NOMO-1 (cell line): ENCODE measurements around the gene RIPPLY2.
A peak's percentile ranks its signal among the peaks of the same experiment; 100 is the strongest.

Experiments
- DNase-seq, 2 experiments: peaks; one replicate each; lab custom pipeline; 2025; ENCODE audit not compliant: unreplicated experiment in 2 of 2; lab: John Stamatoyannopoulos, UW

Gene RIPPLY2

GRCh38 chr6:83859410-83860358 is 6.5 kb downstream of the RIPPLY2 start, which contains the start of gene CYB5R4:
Gene CYB5R4 (plus strand): TSS chr6:83859689. CDS start chr6:83859783, 94 bp downstream.
- peak; percentile 87 to 89 for DNase-seq

- DNase-seq = peak in 1 of 2 experiments; percentile 62
Observed at GRCh38 chr6:83860359-83860755, 7.2 kb downstream of the RIPPLY2 start.

DNA sequence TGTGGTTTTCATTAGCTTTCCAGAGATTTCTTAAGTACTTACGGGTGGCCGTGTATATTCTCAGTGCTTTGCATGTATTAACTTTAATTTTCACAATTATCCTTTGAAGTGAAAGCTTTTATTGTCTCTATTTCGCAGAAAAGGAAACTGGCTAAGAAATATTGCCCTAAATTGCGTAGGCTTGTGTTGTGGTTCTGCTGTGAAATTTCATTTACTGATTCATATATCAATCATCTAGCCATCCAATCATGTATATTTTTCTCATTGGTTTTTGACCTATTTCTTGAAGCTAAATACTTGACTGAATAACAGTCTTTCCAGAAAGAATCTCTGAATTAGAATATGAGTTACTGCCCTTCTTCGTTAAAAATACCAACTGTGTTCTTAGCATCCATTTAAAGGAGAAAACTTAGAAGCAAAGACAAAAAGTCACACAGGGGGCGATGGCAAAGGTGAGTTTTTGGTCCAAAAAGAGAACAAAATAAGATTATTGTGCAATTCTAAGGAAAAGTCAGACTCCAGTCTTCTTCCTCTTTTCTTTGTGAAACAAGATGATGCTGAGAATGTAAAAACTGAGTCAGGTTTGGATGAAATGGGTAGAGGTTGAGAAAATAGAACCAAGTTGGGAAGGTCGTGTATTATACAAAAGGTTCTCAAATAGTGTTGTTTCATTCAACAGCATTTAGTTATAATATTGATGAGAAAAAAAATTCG is 7.8 kb downstream of the RIPPLY2 start:
- peak in 1 of 2 experiments; percentile 49 for DNase-seq

GRCh38 chr6:83862776-83863471 is 9.8 kb downstream of the RIPPLY2 start:
- DNase-seq = no peak

GRCh38 chr6:83867043-83867442 is 13.9 kb downstream of the RIPPLY2 start:
- no peak for DNase-seq

- DNase-seq = peak; percentile 55 to 72
Observed at GRCh38 chr6:83867527-83868161, 14.5 kb downstream of the RIPPLY2 start.

DNA sequence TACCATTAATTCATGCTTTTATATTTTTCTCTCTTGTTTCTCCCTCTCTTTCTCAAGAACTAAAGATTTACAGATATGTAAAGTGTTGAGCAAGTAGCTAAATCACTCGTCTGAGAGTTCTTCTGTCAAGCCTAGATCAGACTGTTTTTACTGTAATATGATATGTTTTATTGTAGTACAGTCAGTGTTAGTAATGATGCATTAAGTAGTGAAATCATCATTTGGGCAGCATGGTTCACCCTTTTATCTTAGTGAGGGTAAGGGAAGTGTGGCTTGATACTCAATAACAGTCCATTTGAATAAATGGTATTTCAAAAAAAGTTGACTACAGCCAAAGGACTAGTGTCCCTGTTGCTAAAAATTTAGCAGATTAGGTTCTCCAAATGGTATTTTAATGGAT is 15.5 kb downstream of the RIPPLY2 start:
- DNase-seq = no peak

DNA sequence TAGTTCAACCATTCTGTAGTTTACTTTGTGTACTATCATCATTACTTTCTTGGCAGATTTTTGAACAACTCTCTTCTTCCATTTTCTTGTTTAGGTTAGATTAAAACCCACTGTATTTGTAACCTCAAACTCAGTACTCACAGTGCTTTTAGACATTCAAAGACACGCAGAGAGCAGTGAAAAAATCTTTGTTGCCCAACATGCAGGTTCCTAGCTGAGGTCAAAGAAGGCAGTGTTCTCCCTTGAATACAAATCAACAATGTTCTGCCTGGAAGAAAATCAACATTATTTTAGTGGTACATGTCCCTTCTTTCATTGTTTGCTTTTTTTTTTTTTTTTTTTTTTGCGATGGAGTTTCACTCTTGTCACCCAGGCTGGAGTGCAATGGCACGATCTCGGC is 17.5 kb downstream of the RIPPLY2 start:
- DNase-seq = no peak

GRCh38 chr6:83872386-83873118 is 19.4 kb downstream of the RIPPLY2 start:
- no peak for DNase-seq

GRCh38 chr6:83873869-83874268 is 20.7 kb downstream of the RIPPLY2 start:
- peak in 1 of 2 experiments; percentile 21 for DNase-seq

DNA sequence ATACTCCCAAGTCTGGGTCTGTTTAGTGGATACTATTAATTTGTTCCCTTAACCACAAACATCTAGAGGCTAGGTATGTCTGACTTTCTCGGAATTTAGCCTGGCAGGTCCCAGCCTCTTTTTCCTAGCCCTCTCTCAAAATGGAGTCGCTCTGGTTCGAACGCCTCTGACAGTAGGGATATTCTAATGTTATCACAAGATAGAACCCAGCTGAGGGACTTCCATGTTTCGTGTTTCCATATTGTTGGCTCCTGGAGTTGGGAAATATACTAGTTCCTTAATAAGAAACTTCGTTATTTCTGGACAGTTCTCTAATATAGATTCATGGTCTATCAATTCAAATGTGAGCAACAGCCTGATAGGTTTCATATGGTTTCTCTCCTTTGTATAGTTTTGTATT is 22.7 kb downstream of the RIPPLY2 start:
- no peak for DNase-seq

GRCh38 chr6:83878902-83879644 is 25.9 kb downstream of the RIPPLY2 start:
- DNase-seq = no peak

DNA sequence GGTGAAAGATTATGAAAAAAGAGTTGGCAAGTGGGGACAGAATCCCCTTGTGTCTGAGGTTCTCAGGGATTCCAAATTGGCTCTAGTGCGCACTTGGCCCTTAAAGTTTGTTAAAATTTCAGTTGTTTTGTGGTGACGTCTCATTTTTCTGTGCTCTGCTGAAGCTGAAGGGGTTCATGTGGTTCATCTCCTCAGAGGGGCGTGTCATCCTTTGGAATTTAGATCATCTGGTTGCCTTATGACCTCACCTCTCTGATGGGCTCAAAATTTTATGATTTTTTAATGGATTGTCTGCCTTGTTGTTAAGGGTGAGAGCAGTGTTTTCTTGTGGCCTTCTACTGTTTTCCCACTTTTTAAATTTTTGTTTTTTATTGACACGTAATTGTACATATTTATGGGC is 26.6 kb downstream of the RIPPLY2 start:
- DNase-seq = no peak

- no peak for DNase-seq
Observed at GRCh38 chr6:83883240-83883639, 30.1 kb downstream of the RIPPLY2 start.

- peak; percentile 7 to 68 for DNase-seq
Observed at GRCh38 chr6:83884523-83884922, 31.4 kb downstream of the RIPPLY2 start.

DNA sequence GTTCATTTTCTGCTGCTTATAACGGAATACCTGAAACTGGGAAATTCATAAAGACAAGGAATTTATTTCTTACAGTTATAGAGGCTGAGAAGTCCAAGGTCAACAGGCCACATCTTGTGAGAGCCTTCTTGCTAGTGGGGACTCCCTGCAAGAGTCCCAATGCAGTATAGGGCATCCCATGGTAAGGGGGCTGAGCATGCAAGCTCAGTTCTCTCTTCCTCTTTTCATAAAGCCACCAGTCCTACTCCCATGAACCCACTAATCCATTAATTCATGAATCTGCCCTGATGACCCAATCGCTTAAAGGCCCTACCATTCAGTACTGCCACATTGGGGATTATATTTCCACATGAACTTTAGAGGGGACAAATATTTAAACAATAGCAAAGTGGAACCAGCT is 32.8 kb downstream of the RIPPLY2 start:
- no peak for DNase-seq

GRCh38 chr6:83889621-83890020 is 36.5 kb downstream of the RIPPLY2 start:
- no peak for DNase-seq

DNA sequence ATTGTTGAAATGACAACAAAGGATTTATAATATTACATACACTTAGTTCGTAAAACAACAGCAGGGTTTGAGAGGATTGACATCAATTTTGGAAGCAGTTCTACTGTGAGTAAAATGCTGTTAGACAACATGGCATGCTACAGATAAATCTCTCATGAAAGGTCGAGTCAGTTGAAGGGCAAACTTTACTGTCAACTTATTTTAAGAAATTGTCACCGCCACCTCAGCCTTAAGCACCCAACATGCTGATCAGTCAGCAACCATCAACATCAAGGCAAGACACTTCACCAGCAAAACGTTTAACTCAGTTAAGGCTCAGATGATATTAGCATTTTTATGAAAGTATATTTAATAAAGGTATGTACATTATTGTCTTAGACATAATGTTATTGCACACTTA is 37.4 kb downstream of the RIPPLY2 start:
- no peak for DNase-seq

DNA sequence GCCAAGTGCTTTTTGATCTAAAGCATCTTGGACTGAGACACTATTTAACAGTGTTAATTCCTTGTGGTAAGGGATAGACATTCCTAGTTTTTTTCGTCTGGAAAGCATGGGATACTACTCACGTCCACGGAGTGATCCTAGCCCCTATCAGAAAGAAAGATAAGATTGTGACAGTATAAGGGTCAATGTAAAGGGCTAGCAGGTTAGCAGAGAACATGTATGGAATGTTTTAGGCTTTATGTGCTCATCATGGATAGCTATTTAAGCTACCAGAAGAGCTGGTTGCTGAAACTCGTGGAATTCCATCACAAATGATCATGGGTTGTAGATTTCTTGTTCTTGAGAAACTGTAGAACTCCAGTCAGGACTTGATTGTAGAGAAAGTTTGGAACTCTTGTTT is 38.4 kb downstream of the RIPPLY2 start:
- no peak for DNase-seq
